ENCODE data around the gene SIK1.

SIK1 gene

DNA sequence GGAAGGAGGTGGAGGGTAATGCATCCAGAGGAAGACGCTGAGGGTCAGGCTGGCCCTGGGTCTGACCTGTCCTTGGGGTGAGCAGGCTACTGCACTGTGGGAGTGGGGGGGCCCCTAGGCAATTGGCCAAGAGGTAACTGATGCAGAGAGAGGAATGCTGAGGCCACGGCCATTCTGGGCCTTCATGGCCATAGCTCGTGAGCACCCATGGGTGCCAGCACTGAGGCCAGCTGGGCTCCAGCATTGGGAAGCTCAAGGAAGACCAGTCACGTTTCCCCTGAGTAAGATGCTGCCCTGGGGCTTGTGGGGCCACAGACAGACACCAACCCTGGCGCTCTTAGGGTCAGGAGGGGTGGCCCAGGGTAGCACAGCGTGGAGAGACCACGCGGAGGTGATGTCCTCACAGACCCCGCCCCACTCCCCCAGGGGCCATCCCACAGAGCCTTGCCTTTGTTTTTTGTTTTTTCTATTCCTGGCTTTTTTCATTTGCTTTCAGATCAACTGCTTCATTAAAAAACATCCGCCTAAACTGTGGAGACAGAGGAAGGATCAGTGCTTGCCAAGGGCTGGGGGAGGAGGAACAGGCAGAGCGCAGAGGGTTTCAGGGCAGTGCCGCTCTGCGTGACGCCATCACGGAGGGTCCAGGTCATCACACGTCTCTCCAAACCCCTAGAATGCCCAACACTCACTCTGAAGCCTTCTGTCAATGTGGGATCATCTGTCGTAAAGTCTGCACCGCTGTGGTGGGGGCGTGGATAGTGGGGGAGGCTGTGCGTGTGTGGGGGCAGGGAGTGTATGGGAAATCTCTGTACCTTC lies 61.1 kb downstream of the SIK1 start:
- no peak for DNase-seq

GRCh38 chr21:43364851-43365424 lies 62.0 kb downstream of the SIK1 start:
- DNase-seq: no peak

All from NCI-H1694 treated with DMSO at 0.1 percent for 48 hours (cell line).